CD4-positive, CD25-positive, alpha-beta regulatory T cell (primary cell): ENCODE measurements around the gene METTL25. TPM values are rescaled to one million over a fixed set of nuclear protein-coding genes. Genes with fewer than 3 reads are reported as not detected.

Source experiments
- ATAC-seq, 2 donors: fragments of 150-1000 bp; cut with Tn5 transposase; one replicate each; pipeline ENCODE4 v1.10.0; 2021; ENCODE audit warnings: low read depth in 2 of 2, moderate number of reproducible peaks in 2 of 2, moderate library complexity in 1 of 2
- DNase-seq, 3 donors: peaks; one replicate each; pipeline versions ENCODE4 v3.0.0 to v3.0.0-alpha.2; 2012 to 2022; ENCODE audit warnings: mixed read lengths in 1 of 3
- H3K27ac ChIP-seq: one replicate; pipeline ENCODE4 v1.7.0; 2013; ENCODE audit warnings: mild to moderate bottlenecking, low read length; ENCODE audit not compliant: insufficient read depth, poor library complexity, severe bottlenecking
- H3K27me3 ChIP-seq: one replicate; pipeline ENCODE4 v1.7.0; 2013; ENCODE audit warnings: low read length; ENCODE audit not compliant: control insufficient read depth, insufficient read depth
- H3K36me3 ChIP-seq: one replicate; pipeline ENCODE4 v1.7.0; 2013; ENCODE audit warnings: mild to moderate bottlenecking, low read length, moderate library complexity; ENCODE audit not compliant: control insufficient read depth, insufficient read depth
- H3K4me1 ChIP-seq: 2 replicates; pipeline ENCODE4 v1.7.0; 2013; ENCODE audit warnings: mild to moderate bottlenecking, low read length; ENCODE audit not compliant: insufficient read depth, control insufficient read depth, poor library complexity, severe bottlenecking
- H3K4me3 ChIP-seq: one replicate; pipeline ENCODE4 v1.7.0; 2013; ENCODE audit warnings: low read depth, mild to moderate bottlenecking, low read length, moderate library complexity
- H3K9me3 ChIP-seq, 2 experiments: 1 replicate in 1 of 2; 2 replicates in 1 of 2; pipeline ENCODE4 v1.7.0; 2013; ENCODE audit warnings: low read length in 2 of 2, mild to moderate bottlenecking in 1 of 2, moderate library complexity in 1 of 2; ENCODE audit not compliant: control insufficient read depth in 2 of 2
- H3K27ac Mint-ChIP-seq, 3 donors: one replicate each; pipeline ENCODE4 v1.8.0; 2020 to 2022; ENCODE audit warnings: mild to moderate bottlenecking in 3 of 3, mixed read lengths in 3 of 3, moderate library complexity in 2 of 3
- H3K27me3 Mint-ChIP-seq: one replicate; pipeline ENCODE4 v1.8.0; 2022; ENCODE audit warnings: mild to moderate bottlenecking, mixed read lengths
- H3K36me3 Mint-ChIP-seq: one replicate; pipeline ENCODE4 v1.8.0; 2020; ENCODE audit warnings: mixed read lengths
- H3K4me1 Mint-ChIP-seq, 4 donors: one replicate each; pipeline ENCODE4 v1.8.0; 2020 to 2022; ENCODE audit warnings: mixed read lengths in 4 of 4, mild to moderate bottlenecking in 1 of 4
- H3K4me3 Mint-ChIP-seq, 4 donors: one replicate each; pipeline ENCODE4 v1.8.0; 2020 to 2022; ENCODE audit warnings: mild to moderate bottlenecking in 4 of 4, mixed read lengths in 4 of 4, moderate library complexity in 3 of 4
- H3K9me3 Mint-ChIP-seq, 7 donors: one replicate each; pipeline ENCODE4 v1.8.0; 2020 to 2022; ENCODE audit warnings: mixed read lengths in 7 of 7, mild to moderate bottlenecking in 3 of 7, moderate library complexity in 2 of 7
- polyA plus RNA-seq, 4 donors: library from polyadenylated mRNA; unstranded; fragments of 300-500 nt; fragmentation: Illumina TruSeq; gene quantifications; one replicate each; pipeline ENCODE4 v1.2.3, GENCODE V29; 2021
- total RNA-seq: library from RNA; stranded (reverse); gene quantifications from one replicate; pipeline ENCODE4 v1.2.3, GENCODE V29; 2022

The METTL25 gene
- total RNA-seq (13.4 TPM), polyA plus RNA-seq (10 to 100 TPM; 12.6 to 16.1 (median 14.4) TPM)

- Mint-ChIP-seq H3K36me3 (peaks cover 32% of the 10 kb centered on the region), H3K4me1 (peaks cover 26 to 70% (median 47%) of the 10 kb centered on the region in 4 donors), H3K27me3 (peaks cover 7% of the 10 kb centered on the region), H3K9me3 (no peaks in the 10 kb centered on the region), H3K4me3 (peak within 1 kb of the TSS; percentile 97 to 99 (median 98)), H3K27ac (peak within 1 kb of the TSS; percentile 99 to 100 (median 99))
- Histone ChIP-seq H3K4me3 (peak within 1 kb of the TSS; percentile 97), H3K27me3 (no peaks in the 10 kb centered on the region), H3K27ac (peak within 1 kb of the TSS; percentile 94), H3K4me1 (peaks cover 36% of the 10 kb centered on the region), H3K36me3 (peaks cover 17% of the 10 kb centered on the region), H3K9me3 (no peaks in the 10 kb centered on the region)
- ATAC-seq = peak; percentile 92 to 93
- DNase-seq = peak; percentile 95 to 98 (median 98)
These were observed at the start of gene METTL25, which contains the start of gene CCDC59 for GRCh38 chr12:82358200-82359114. TSS of gene METTL25 (plus strand) at chr12:82358529. CDS start at chr12:82358566, 37 bp downstream. TSS of gene CCDC59 (minus strand) at chr12:82358387. CDS start at chr12:82358376, 11 bp downstream.

- H3K9me3 ChIP-seq = no peaks in the 10 kb centered on the region
- Mint-ChIP-seq H3K36me3 (no peaks in the 10 kb centered on the region), H3K27me3 (no peaks in the 10 kb centered on the region), H3K4me3 (no peak overlapping the region), H3K4me1 (no peaks in the 10 kb centered on the region), H3K27ac (no peak overlapping the region), H3K9me3 (peaks cover 0 to 13% (median 0%) of the 10 kb centered on the region in 7 donors)
- H3K27me3 ChIP-seq = no peaks in the 10 kb centered on the region
- no peaks in the 10 kb centered on the region for H3K4me1 ChIP-seq
- no peak overlapping the region for H3K4me3 ChIP-seq
- H3K36me3 ChIP-seq = no peaks in the 10 kb centered on the region
- DNase-seq (no peak), ATAC-seq (no peak)
- H3K27ac ChIP-seq = no peak overlapping the region
These were observed 43.9 kb upstream of the METTL25 start for GRCh38 chr12:82314406-82314892.

GRCh38 chr12:82319276-82319675 lies 39.1 kb upstream of the METTL25 start:
- Mint-ChIP-seq H3K27me3 (no peaks in the 10 kb centered on the region), H3K9me3 (no peaks in the 10 kb centered on the region), H3K4me3 (no peak overlapping the region), H3K4me1 (no peaks in the 10 kb centered on the region), H3K27ac (no peak overlapping the region), H3K36me3 (no peaks in the 10 kb centered on the region)
- Histone ChIP-seq H3K9me3 (no peaks in the 10 kb centered on the region), H3K36me3 (no peaks in the 10 kb centered on the region), H3K27ac (no peak overlapping the region), H3K4me3 (no peak overlapping the region), H3K4me1 (no peaks in the 10 kb centered on the region), H3K27me3 (no peaks in the 10 kb centered on the region)
- ATAC-seq (no peak), DNase-seq (no peak)

DNA sequence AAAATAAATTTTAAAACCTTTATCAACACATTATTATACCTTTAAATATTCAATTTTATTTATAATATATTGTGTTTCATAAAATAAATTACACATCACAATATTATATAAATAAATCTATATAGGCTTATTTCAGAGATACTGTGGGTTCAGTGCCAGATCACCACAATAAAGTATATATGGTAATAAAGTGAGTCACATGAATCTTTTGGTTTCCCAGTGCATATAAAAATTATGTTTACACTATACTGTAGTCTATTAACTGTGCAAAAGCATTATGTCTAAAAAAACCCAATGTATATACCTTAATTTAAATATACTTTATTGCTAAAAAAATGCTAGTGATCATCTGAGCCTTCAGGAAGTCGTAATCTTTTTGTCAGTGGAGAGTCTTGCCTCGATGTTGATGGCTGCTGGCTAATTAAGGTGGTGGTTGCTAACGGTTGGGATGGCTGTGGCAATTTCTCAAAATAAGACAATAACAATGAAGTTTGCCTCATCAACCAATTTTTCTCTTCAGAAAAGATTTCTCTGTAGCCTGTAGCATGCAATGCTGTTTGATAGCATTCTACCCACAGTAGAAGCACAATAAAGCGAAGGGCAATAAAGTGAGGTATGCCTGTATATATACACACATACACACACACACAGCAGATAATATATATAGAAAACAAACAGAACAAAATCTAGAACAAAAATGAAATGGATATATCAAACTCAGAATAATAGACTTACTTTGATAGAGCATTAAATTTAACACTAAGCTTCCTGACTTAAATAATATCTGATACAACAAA lies 32.6 kb upstream of the METTL25 start:
- H3K27me3 ChIP-seq = no peaks in the 10 kb centered on the region
- no peaks in the 10 kb centered on the region for H3K4me1 Mint-ChIP-seq
- ATAC-seq (no peak), DNase-seq (no peak)
- H3K9me3 Mint-ChIP-seq = no peaks in the 10 kb centered on the region
- H3K9me3 ChIP-seq = no peaks in the 10 kb centered on the region
- no peak overlapping the region for H3K4me3 ChIP-seq
- H3K36me3 Mint-ChIP-seq = no peaks in the 10 kb centered on the region
- no peaks in the 10 kb centered on the region for H3K27me3 Mint-ChIP-seq
- no peaks in the 10 kb centered on the region for H3K4me1 ChIP-seq
- H3K27ac ChIP-seq = no peak overlapping the region
- no peak overlapping the region for H3K4me3 Mint-ChIP-seq
- no peak overlapping the region for H3K27ac Mint-ChIP-seq
- no peaks in the 10 kb centered on the region for H3K36me3 ChIP-seq

DNA sequence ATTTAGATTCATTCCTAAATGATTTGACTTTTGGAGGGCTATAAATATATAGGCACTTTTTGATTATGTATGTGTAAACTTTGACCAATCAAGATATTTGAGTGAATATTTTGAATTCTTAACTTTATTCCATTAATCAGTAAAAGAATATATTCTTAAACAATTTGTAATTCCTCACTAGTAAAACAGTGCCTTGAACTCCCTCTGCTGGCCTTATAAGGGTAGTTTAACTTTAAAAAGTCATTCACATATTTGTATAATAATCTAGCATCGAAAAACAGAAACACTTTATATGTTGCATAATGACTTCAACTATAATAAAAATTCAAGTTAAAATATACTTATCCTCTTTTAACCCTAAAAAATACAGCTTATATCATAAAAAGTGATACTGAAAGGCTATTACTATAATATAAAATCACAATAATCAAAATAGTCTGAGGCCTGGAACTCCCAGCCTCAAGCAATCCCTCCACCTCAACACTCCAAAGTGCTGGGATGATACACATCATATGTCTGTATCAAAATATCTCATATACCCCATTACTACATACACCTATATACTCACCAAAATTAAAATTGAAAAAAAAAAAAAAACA lies 31.3 kb upstream of the METTL25 start:
- Mint-ChIP-seq H3K4me3 (no peak overlapping the region), H3K27me3 (no peaks in the 10 kb centered on the region), H3K36me3 (no peaks in the 10 kb centered on the region), H3K9me3 (no peaks in the 10 kb centered on the region), H3K4me1 (no peaks in the 10 kb centered on the region), H3K27ac (no peak overlapping the region)
- Histone ChIP-seq H3K4me1 (no peaks in the 10 kb centered on the region), H3K36me3 (no peaks in the 10 kb centered on the region), H3K4me3 (no peak overlapping the region), H3K27me3 (no peaks in the 10 kb centered on the region), H3K9me3 (no peaks in the 10 kb centered on the region), H3K27ac (no peak overlapping the region)
- peak in 1 of 3 donors; percentile 24 for DNase-seq
- no peak for ATAC-seq

DNA sequence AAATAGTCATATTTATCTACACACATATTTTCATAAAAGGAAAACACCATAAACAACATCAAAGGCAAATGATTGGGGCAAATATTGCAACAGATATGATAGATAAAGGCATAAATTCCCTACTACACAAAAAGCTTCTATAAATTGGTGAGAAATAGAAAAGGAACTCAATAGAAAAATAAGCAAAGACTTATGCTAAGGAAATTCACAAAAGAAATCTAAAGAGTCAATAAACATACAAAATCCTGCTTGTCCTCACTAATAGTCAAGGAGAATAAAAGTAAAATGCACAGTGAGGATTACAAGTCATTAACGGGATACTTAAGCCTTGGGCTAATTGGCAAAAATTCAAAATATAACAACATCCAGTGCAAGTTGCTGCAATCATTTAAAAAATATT lies 30.5 kb upstream of the METTL25 start:
- H3K4me3 Mint-ChIP-seq = no peak overlapping the region
- no peaks in the 10 kb centered on the region for H3K36me3 Mint-ChIP-seq
- Histone ChIP-seq H3K27ac (no peak overlapping the region), H3K4me1 (no peaks in the 10 kb centered on the region), H3K36me3 (no peaks in the 10 kb centered on the region), H3K27me3 (no peaks in the 10 kb centered on the region), H3K9me3 (no peaks in the 10 kb centered on the region), H3K4me3 (no peak overlapping the region)
- ATAC-seq (no peak), DNase-seq (no peak)
- no peaks in the 10 kb centered on the region for H3K4me1 Mint-ChIP-seq
- H3K27ac Mint-ChIP-seq = no peak overlapping the region
- no peaks in the 10 kb centered on the region for H3K27me3 Mint-ChIP-seq
- no peaks in the 10 kb centered on the region for H3K9me3 Mint-ChIP-seq

DNA sequence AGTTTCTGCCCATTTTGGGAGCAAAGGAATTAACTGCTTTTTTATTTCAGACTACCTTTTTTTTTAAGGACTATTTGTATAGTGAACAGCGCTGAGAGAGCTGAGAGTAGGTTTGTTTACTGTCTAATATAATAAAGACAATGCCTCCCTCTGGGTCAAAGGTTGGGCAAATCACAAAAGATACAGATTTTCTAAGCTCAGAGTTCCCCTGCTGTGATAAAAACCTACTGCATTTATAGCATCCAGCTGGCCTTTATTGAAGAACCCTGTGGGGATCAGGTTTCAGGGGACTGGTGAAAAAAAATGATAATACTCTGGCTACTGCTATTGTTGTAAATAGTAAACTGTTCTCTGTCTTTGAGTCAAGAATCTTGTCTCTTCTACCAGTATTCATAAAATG lies 28.8 kb upstream of the METTL25 start:
- no peaks in the 10 kb centered on the region for H3K36me3 ChIP-seq
- no peaks in the 10 kb centered on the region for H3K4me1 ChIP-seq
- Mint-ChIP-seq H3K4me3 (no peak overlapping the region), H3K9me3 (no peaks in the 10 kb centered on the region), H3K36me3 (no peaks in the 10 kb centered on the region), H3K27me3 (no peaks in the 10 kb centered on the region), H3K27ac (peak overlapping the region in 1 of 3 donors; percentile 48), H3K4me1 (no peaks in the 10 kb centered on the region)
- ATAC-seq = no peak
- H3K27me3 ChIP-seq = peaks cover 3% of the 10 kb centered on the region
- no peaks in the 10 kb centered on the region for H3K9me3 ChIP-seq
- no peak overlapping the region for H3K27ac ChIP-seq
- DNase-seq = no peak
- H3K4me3 ChIP-seq = no peak overlapping the region
